GM19372 (cell line): ENCODE measurements around the gene GPR37L1.

Source experiments
- ATAC-seq: cut with Tn5 transposase; IDR thresholded peaks from one replicate; pipeline ENCODE4 v1.9.1; 2021; ENCODE audit warnings: mild to moderate bottlenecking, low read depth, moderate library complexity; ENCODE audit not compliant: unreplicated experiment

GPR37L1 gene

DNA sequence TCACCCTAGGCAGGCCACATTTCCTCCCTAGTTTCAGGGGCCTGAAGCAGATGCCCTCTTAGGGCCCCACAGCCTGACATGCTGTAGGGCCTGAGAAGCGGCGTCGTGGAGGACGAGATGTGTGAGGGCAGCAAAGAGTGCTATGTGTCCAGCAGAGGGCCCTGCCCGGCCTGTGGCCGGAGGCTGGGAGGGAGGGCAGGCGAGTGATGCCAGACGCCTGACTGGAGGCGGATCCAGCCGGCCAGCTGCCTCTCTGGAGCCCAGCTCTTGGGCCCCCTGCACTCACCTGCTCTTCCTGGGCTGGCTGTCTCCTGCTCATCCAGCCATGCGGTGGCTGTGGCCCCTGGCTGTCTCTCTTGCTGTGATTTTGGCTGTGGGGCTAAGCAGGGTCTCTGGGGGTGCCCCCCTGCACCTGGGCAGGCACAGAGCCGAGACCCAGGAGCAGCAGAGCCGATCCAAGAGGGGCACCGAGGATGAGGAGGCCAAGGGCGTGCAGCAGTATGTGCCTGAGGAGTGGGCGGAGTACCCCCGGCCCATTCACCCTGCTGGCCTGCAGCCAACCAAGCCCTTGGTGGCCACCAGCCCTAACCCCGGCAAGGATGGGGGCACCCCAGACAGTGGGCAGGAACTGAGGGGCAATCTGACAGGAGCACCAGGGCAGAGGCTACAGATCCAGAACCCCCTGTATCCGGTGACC is at the start of gene GPR37L1:
Gene GPR37L1 (plus strand): TSS at position 279 of the 697 bp plus-strand sequence. CDS start 47 bp downstream, at position 326.
- no peak for ATAC-seq

DNA sequence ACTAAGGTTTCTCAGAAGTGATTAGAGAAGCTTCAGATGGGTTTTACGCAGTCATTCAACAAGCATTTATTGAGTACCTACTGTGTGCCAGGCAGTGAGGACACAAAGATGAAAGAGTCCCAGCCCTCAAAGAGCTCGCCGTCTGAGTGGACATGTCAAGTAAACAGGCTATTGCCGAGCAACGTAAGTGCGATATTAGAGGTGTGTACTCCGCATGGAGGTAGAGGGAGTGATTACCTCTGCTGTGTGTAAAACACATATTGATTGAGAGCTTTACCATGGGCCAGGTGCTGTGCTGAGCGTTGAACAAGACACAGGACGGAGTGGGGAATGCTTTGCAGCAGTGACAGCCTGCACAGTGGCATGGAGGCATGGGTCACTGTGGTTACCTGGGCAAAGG is 49.5 kb upstream of the GPR37L1 start:
- ATAC-seq, result no peak

DNA sequence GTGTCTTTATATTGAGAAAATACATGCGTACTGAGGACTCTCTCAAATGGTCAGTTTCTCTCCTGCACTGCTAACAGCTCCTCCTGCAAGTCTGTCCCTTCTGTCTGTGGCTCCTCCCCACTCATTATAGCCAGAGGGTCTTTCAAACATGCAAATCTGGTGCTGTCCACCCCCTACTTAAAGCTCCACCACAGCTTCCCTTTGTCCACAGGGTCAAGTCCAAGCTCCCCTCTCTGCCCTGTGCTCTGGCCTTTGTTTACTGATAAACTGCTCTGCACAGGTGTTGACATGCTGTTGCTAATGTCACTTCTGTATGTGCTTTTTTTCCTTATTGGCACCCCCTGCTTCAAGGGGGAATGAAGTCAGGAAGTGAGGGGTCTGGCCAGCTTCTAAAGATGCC is 47.7 kb upstream of the GPR37L1 start:
- no peak for ATAC-seq

DNA sequence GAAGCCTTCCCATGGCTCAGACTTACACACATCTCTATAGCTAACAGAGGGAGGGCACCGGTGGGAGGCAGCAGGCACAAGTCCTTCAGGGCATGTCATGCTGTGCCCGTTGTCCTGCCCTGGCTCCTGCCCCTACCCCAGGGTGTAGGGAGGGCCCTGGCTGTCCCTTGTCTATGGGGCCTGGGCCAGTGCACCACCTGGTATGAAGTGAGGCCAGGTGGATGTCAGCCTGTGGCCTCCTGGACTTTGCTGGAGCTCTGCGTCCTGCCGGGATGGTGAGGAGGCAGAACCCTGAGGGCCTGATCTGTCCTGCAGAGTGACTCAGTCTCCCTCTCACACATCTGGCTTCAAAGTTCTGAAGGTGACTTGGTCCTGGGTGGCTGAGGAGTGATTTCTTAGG is 47.3 kb upstream of the GPR37L1 start:
- ATAC-seq, result no peak

DNA sequence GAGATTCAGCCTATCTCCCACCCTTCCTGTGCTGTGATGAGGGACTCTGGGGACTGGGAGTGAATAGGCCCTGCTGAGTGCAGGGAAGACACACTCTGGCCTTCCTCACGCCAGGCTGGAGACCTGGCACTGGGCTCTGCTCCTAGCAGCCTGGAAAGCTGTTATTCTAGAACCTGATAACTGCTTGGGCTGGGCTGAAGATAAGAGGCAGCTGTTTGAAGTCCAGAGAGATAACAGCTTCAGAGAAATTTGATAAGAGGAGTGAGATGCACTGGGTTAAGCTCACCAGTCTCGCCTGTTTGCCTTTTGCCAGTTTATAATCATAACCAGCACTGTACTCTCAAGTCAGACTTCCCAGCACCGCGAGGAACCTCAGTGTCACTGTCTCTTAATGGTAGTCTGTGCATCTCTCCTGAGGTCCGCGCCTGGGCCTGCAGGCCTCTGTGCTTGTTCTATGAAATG is 46.6 kb upstream of the GPR37L1 start:
- no peak for ATAC-seq

GRCh38 chr1:202078241-202078640 is 44.5 kb upstream of the GPR37L1 start:
- ATAC-seq, result no peak

DNA sequence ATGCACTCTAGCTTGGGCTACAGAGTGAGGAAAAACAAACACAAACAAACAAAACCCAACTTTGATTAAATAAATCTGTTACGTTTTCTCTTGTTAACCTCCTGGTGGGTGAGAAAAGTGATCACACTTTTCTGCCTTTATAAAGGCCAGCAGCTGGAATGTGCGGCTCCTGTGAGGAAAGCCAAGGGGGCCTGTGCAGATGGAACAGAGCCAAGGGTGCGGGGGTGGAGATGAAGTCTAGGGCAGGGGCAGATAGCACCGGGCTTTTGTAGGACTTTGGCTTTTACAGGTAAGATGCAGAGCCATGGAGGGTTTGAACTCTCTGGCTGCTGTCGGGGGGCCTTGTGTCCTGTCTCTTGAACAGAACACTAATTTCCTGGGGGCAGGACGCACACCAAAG is 40.7 kb upstream of the GPR37L1 start:
- ATAC-seq, result no peak

- no peak for ATAC-seq
Observed at GRCh38 chr1:202084791-202085681, 37.7 kb upstream of the GPR37L1 start.

- ATAC-seq, result no peak
Observed at GRCh38 chr1:202085682-202086373, 36.9 kb upstream of the GPR37L1 start.

GRCh38 chr1:202086579-202087350 is 36.0 kb upstream of the GPR37L1 start:
- ATAC-seq, result no peak

GRCh38 chr1:202088206-202088605 is 34.5 kb upstream of the GPR37L1 start:
- no peak for ATAC-seq

DNA sequence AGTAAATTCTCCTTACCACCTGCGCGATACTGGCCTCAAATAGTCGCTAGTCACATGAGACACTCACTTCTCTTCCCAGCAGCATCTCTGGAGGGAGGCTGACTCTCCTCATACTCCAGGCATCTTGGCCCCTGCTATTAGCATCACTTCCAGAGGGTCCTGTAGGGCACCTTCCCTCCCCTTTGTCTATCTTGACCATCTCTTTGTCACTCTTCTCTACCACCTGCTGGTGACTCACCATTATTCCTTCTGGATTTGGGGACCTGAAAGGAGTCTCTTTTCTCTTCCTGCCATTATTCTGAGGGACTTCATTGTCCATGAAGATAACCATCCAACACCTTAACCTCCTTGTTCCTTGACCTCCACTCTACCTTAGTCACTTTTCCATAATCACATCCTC is 31.7 kb upstream of the GPR37L1 start:
- ATAC-seq, result no peak

DNA sequence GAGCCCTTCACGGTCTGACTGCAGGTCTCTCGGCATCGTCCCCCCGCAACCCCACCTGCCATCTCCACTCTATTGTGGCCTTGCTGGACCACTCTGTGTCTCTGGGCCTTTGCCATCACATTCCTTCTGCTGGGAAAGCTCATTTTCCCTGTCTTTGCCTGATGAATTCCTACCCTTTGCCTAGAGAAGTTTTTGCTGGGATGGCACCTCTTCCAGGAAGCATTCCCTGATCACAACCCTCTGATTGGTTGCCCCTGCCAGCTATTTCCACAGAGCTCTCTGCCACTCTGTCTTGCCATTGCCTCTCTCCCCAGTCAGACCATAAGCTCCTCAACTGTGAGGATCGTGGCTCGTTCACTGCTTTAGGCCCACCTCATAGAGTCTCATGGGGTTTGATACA is 28.9 kb upstream of the GPR37L1 start:
- no peak for ATAC-seq

DNA sequence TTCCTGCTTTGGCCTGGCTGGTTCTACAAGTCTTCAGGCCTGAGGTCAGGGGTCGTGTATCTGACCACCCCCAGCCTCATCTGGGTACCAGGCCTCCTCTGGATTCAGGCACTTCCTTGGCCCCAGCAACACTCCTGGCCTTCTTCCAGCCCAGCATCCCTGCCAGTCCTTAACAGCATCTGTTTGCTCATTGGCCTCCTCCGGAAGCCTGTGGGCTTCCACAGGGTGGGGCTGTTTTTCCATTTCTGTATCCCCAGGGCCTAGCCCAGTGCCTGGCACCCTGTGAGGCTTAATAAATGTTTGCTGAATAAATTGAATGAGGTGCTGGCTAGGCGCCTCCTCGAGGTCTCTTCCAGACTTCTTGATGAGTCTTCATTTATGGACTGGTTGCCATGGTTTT is 21.5 kb upstream of the GPR37L1 start:
- ATAC-seq, result no peak

- no peak for ATAC-seq
Observed at GRCh38 chr1:202104073-202104472, 18.6 kb upstream of the GPR37L1 start.

- ATAC-seq, result no peak
Observed at GRCh38 chr1:202105571-202106339, 17.0 kb upstream of the GPR37L1 start.

DNA sequence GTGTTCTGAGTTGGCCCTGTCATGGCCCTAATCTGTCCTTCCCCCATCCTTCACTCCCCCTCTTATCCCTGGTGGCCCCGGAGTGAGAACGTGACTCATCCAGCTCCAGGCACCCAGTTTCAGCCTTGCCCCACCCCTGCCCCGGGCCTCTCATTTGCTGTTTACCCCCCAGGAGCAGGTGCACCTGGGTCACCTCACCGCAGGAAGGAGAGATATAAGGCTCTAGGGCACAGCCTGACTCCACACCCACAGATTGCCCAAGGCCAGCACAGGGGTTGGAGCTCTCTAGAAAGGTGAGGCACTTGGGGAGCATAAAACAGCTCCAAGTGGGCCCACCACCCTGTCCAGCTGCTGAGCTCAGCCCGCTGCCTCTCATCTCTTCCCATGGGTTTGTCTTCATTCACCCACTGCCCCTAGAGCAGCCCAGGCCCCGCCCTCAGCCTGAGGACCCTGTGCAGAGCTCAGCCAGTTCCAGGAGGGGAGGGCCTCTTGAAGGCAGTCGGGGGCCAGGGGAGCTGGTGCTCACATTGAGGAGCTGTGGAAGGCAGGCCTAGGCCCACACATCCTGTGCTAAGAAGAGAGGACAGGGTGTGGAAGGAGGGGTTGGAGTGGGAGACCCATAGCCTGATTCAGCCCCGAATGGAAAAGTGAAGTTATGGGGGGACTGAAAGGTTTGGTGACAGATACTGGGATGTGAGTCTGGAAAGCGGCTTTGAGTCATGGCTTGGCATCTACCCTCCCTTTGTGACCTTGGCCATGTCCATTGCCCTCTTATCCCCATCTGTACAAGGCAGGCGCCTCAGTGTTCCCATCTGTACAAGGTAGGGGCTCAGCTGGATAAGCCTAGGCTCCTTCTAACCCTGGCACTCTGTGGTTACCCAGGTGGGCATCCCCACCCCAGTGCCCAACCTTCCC is 16.1 kb upstream of the GPR37L1 start:
- ATAC-seq, result no peak

DNA sequence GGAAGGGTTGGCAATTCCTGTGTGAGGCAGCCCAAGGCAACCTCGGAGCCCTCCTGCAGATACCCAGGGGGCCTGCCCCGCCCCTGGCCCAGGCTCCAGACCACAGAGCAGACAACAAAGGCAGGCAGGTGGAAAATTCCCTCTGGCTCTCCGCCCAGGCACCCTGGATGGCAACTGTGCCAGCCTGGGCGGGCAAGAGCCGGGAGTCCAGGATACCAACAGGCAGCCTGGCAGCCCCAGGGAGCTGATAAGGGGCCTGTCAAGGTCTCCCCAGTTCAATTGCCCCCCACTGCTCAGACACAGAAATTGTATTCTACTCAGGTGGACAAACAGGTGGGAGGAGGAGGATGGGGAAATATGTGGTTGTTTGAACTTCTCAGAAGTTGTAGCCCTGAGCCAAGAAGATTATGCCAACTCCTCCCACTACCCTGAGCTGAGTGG is 15.4 kb upstream of the GPR37L1 start:
- no peak for ATAC-seq
